NCI-H2171 (cell line): Measurements from ENCODE around the gene GJA10.
"Not testable (repeated sequence)": the region's sequence is repeated elsewhere in the genome, so short reads cannot be mapped to it uniquely, and the experiment has no call there.

Experiments used
- DNase-seq: peaks from one replicate; lab custom pipeline; 2025; lab: John Stamatoyannopoulos, UW

GJA10 gene

GRCh38 chr6:89894169-89894568 is at the start of gene GJA10:
Gene GJA10 (plus strand): TSS chr6:89894469. CDS start chr6:89894469, 0 bp downstream.
- no peak for DNase-seq

DNA sequence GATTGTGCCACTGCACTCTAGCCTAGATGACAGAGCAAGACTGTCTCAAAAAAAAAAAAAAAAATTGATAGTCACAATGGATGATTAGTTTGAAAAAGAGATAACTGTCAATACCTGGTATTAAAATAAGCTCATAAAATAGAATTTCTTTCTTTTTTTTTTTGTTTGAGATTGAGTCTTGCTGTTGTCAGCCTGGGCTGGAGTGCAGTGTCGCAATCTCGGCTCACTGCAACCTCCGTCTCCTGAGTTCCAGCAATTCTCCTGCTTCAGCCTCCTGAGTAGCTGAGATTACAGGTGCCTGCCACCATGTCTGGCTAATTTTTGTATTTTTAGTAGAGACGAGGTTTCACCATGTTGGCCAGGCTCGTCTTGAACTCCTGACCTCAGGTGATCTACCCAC is 46.8 kb upstream of the GJA10 start:
- DNase-seq, result not testable (repeated sequence)

DNA sequence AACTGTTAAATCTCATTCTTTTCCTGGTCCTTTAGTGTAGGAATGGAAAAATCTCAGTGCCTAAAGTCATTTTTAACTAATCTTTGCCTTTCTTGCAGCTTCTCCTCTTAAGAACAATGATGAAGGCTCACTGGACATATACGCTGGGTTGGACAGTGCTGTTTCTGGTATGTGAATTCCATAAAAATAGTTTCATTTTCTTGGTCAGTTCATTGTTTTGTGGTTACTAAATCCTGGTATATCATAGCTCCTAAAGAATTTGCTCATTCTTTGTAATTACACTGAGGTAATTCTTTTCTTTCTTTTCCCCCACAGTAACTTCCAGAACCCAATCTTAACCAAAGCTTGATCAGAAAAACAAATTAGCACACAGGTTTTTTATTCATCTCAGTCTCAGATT is 41.2 kb upstream of the GJA10 start:
- no peak for DNase-seq

- DNase-seq, result no peak
These were observed 36.2 kb upstream of the GJA10 start for GRCh38 chr6:89858041-89858440.

DNA sequence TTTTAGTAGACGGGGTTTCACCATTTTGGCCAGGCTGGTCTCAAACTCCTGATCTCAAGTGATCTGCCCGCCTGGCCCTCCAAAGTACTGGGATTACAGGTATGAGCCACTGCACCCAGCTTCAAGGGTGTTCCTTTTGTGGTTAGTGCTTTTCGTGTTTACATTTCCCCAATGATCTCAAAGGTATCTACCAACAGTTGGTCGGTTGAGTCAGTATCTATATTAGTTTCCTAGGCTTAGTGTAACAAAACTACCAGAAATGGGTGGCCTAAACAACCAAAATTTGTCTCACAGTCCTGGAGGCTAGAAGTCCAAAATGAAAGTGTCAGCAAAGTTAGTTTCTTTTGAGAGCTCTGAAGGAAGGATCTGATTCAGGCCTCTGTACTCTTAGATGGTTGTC is 34.5 kb upstream of the GJA10 start:
- DNase-seq, result no peak

DNA sequence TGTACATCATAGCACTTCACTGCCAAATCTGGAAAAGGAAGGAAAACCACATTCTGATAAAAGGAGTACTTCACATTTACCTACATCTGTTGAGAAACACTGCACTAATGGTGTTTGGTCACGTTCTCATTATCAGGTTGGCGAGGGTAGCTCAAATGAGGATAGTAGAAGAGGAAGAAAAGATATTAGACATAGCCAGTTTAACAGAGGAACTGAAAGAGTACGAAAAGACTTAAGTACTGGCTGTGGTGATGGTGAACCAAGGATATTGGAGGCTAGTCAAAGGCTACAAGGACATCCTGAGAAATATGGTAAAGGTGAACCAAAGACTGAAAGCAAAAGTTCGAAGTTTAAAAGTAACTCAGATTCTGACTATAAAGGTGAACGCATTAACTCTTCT is 32.0 kb upstream of the GJA10 start:
- DNase-seq, result no peak

DNA sequence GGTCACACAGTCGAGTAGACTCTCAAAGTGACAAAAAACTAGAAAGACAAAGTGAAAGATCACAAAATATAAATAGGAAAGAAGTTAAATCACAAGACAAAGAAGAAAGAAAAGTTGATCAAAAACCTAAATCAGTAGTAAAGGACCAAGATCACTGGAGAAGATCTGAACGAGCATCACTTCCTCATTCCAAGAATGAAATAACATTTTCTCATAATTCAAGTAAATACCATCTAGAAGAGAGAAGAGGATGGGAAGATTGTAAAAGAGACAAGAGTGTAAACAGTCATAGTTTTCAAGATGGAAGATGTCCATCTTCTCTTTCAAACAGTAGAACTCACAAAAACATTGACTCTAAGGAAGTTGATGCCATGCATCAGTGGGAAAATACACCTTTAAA is 31.6 kb upstream of the GJA10 start:
- DNase-seq, result no peak

DNA sequence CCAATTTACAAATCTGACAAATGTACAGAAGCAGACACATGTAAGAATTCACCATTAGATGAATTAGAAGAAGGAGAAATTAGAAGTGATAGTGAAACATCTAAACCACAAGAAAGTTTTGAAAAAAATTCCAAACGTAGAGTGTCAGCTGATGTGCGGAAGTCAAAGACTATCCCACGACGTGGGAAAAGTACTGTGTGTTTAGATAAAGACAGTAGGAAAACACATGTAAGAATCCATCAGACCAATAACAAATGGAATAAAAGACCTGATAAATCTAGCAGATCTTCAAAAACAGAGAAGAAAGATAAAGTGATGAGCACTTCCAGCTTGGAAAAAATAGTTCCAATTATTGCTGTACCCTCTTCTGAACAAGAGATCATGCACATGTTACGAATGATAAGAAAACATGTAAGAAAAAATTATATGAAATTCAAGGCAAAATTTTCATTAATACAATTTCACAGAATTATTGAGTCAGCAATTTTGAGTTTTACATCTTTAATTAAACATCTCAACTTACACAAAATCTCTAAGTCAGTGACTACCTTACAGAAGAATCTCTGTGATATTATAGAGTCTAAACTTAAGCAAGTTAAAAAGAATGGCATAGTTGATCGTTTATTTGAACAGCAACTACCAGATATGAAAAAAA is 28.1 kb upstream of the GJA10 start:
- no peak for DNase-seq

DNA sequence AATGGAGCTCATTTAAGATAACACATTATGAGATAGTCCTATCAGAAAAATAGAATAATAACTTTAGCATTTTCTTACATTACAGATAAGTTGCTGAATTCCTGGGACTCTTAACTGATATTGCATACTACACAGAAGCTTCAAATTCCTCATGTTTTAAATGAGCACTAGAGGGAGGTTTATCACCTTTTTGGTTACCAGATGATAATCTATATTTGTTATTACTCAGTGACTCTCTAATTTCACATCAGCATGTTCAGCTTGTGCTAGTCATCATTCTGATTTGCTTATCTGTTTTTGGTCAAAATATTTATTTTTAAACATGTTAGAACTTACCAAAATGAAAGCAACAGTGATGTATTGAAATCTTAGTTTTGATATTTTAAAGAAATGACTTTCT is 20.5 kb upstream of the GJA10 start:
- no peak for DNase-seq

GRCh38 chr6:89874438-89874837 is 19.8 kb upstream of the GJA10 start:
- no peak for DNase-seq

DNA sequence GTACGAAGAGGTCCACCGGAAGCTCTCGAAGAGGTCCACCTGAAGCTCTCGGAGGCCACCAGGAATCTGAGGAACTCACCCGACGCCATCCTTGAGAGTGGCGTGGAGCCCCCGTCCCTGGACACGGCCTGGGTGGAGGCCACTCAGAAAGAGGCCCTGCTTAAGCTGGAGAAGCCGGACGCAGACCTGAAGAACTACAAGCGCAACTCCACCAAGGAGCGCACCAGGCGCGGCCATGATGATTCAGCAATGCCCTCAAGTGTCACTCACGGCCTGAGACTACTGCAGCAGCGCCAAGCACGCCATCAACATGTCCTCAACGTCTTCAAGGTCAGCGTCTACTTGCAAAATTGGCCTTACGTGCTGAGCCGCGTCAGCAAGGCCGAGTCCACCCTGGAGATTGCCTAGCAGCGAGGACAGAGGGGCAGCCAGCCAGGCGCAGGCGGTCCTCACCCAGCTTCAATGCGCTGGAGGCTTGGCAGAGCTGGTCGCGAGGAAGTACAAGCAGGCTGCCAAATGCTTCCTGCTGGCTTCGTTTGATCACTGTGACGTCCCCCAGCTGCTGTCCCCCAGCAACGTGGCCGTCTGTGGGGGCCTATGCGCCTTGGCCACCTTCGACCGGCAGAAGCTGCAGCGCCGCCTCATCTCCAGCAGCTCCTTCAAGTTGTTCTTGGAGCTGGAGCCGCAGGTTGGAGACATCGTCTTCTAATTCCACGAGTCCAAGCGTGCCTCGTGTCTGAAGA is 7.7 kb upstream of the GJA10 start:
- DNase-seq, result no peak

GRCh38 chr6:89887452-89888137 is 6.7 kb upstream of the GJA10 start:
- DNase-seq, result no peak

GRCh38 chr6:89888138-89888514 is 6.1 kb upstream of the GJA10 start:
- no peak for DNase-seq

- DNase-seq, result no peak
These were observed 5.4 kb upstream of the GJA10 start for GRCh38 chr6:89888871-89889270.

- not testable (repeated sequence) for DNase-seq
These were observed 3.3 kb upstream of the GJA10 start for GRCh38 chr6:89890845-89891528.

DNA sequence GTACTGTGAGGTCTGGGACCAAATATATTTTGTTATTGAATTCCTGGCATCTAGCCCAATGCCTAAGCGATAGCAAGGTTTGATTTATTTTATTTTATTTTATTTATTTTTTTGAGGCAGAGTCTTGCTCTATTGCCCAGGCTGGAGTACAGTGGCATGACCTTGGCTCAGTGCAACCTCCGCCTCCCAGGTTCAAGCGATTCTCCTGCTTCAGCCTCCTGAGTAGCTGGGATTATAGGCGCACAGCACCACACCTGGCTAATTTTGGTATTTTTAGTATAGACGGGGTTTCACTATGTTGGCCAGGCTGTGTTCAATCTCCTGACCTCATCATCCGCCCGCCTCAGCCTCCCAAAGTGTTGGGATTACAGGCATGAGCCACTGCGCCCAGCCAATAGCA is 1.7 kb upstream of the GJA10 start:
- not testable (repeated sequence) for DNase-seq

GRCh38 chr6:89895276-89895874 is 1.1 kb downstream of the GJA10 start:
- no peak for DNase-seq

- DNase-seq, result not testable (repeated sequence)
These were observed 16.0 kb downstream of the GJA10 start for GRCh38 chr6:89910001-89910901.

- DNase-seq, result no peak
These were observed 16.6 kb downstream of the GJA10 start for GRCh38 chr6:89910902-89911240.

GRCh38 chr6:89916136-89916920 is 22.1 kb downstream of the GJA10 start:
- no peak for DNase-seq
